Measurements from ENCODE around the gene ADAMTS2.

DNA sequence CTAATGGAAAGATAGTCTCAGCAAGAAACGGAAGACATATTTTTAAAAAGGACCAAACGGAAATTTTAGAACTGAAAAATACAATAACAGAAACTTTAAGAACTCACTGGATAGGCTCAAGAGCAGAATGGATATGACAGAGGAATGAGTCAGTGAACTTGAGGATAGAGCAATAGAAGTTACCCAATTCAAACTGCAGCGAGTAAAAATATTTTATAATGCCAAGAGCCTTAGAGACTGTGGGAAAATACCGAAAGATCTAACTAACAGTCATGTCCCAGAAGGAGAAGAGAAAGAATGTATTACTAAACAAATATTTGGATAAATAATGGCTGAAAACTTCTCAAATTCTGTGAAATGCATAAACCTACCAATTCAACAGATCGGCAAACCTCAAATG, 40.8 kb downstream of the ADAMTS2 start:
- TF ChIP-seq EZH2 (IDR thresholded peaks at IDR 0.05) (no peak), POLR2AphosphoS5 (IDR thresholded peaks at IDR 0.05; ENCODE audit: borderline replicate concordance, low read depth, low read length) (no peak), FOXP2 (optimal IDR thresholded peaks at IDR 0.05; ENCODE audit: control extremely low read depth, extremely low read length, insufficient read depth) (no peak)
